ENCODE data around the gene C10orf67.
"Not testable (repeated sequence)": the region's sequence is repeated elsewhere in the genome, so short reads cannot be mapped to it uniquely, and the experiment has no call there.

C10orf67 gene

GRCh38 chr10:23263441-23264164, 81.0 kb downstream of the C10orf67 start:
- Histone ChIP-seq H3K27me3 (ENCODE audit: insufficient read depth, low read length) (no peaks in the 10 kb centered on the region), H3K4me3 (ENCODE audit: low read length) (no peak overlapping the region), H3K4me1 (ENCODE audit: insufficient read depth, low read length) (no peaks in the 10 kb centered on the region), H2AFZ (ENCODE audit: low read depth, low read length) (no peak overlapping the region), H3K9me3 (ENCODE audit: low read length) (no peaks in the 10 kb centered on the region), H3K36me3 (ENCODE audit: insufficient read depth, low read length) (no peaks in the 10 kb centered on the region)

GRCh38 chr10:23262928-23263327, 81.7 kb downstream of the C10orf67 start:
- H3K9me3 ChIP-seq (ENCODE audit: low read length): no peaks in the 10 kb centered on the region
- H2AFZ ChIP-seq (ENCODE audit: low read depth, low read length): no peak overlapping the region
- H3K27me3 ChIP-seq (ENCODE audit: insufficient read depth, low read length): no peaks in the 10 kb centered on the region
- H3K36me3 ChIP-seq (ENCODE audit: insufficient read depth, low read length): no peaks in the 10 kb centered on the region
- no peak overlapping the region for H3K4me3 ChIP-seq (ENCODE audit: low read length)
- no peaks in the 10 kb centered on the region for H3K4me1 ChIP-seq (ENCODE audit: insufficient read depth, low read length)

- no peak overlapping the region for H3K4me3 ChIP-seq (ENCODE audit: low read length)
- no peaks in the 10 kb centered on the region for H3K9me3 ChIP-seq (ENCODE audit: low read length)
- H3K4me1 ChIP-seq (ENCODE audit: insufficient read depth, low read length): no peaks in the 10 kb centered on the region
- no peak overlapping the region for H2AFZ ChIP-seq (ENCODE audit: low read depth, low read length)
- H3K36me3 ChIP-seq (ENCODE audit: insufficient read depth, low read length): no peaks in the 10 kb centered on the region
- peaks cover 6% of the 10 kb centered on the region for H3K27me3 ChIP-seq (ENCODE audit: insufficient read depth, low read length)
Measured at GRCh38 chr10:23258516-23258915, 86.1 kb downstream of the C10orf67 start.

GRCh38 chr10:23253780-23254179, 90.8 kb downstream of the C10orf67 start:
- Histone ChIP-seq H2AFZ (ENCODE audit: low read depth, low read length) (no peak overlapping the region), H3K36me3 (ENCODE audit: insufficient read depth, low read length) (no peaks in the 10 kb centered on the region), H3K4me3 (ENCODE audit: low read length) (no peak overlapping the region), H3K9me3 (ENCODE audit: low read length) (no peaks in the 10 kb centered on the region), H3K27me3 (ENCODE audit: insufficient read depth, low read length) (peaks cover 6% of the 10 kb centered on the region), H3K4me1 (ENCODE audit: insufficient read depth, low read length) (no peaks in the 10 kb centered on the region)

- not testable (repeated sequence) for H3K27me3 ChIP-seq (ENCODE audit: insufficient read depth, low read length); H2AFZ ChIP-seq (ENCODE audit: low read depth, low read length); H3K36me3 ChIP-seq (ENCODE audit: insufficient read depth, low read length); H3K4me1 ChIP-seq (ENCODE audit: insufficient read depth, low read length); H3K9me3 ChIP-seq (ENCODE audit: low read length); H3K4me3 ChIP-seq (ENCODE audit: low read length)
Measured at GRCh38 chr10:23252859-23253258, 91.7 kb downstream of the C10orf67 start.

GRCh38 chr10:23241779-23242178, 102.8 kb downstream of the C10orf67 start:
- not testable (repeated sequence) for H3K9me3 ChIP-seq (ENCODE audit: low read length); H3K4me1 ChIP-seq (ENCODE audit: insufficient read depth, low read length); H2AFZ ChIP-seq (ENCODE audit: low read depth, low read length); H3K36me3 ChIP-seq (ENCODE audit: insufficient read depth, low read length); H3K27me3 ChIP-seq (ENCODE audit: insufficient read depth, low read length); H3K4me3 ChIP-seq (ENCODE audit: low read length)

- no peaks in the 10 kb centered on the region for H3K4me1 ChIP-seq (ENCODE audit: insufficient read depth, low read length)
- H3K9me3 ChIP-seq (ENCODE audit: low read length): no peaks in the 10 kb centered on the region
- no peaks in the 10 kb centered on the region for H3K36me3 ChIP-seq (ENCODE audit: insufficient read depth, low read length)
- peaks cover 3% of the 10 kb centered on the region for H3K27me3 ChIP-seq (ENCODE audit: insufficient read depth, low read length)
- H2AFZ ChIP-seq (ENCODE audit: low read depth, low read length): no peak overlapping the region
- no peak overlapping the region for H3K4me3 ChIP-seq (ENCODE audit: low read length)
Measured at GRCh38 chr10:23238015-23238414, 106.6 kb downstream of the C10orf67 start.

- Histone ChIP-seq H3K9me3 (ENCODE audit: low read length) (no peaks in the 10 kb centered on the region), H2AFZ (ENCODE audit: low read depth, low read length) (no peak overlapping the region), H3K4me1 (ENCODE audit: insufficient read depth, low read length) (no peaks in the 10 kb centered on the region), H3K4me3 (ENCODE audit: low read length) (no peak overlapping the region), H3K27me3 (ENCODE audit: insufficient read depth, low read length) (no peaks in the 10 kb centered on the region), H3K36me3 (ENCODE audit: insufficient read depth, low read length) (no peaks in the 10 kb centered on the region)
Measured at GRCh38 chr10:23230582-23230981, 114.0 kb downstream of the C10orf67 start.

- Histone ChIP-seq H3K9me3 (ENCODE audit: low read length) (no peaks in the 10 kb centered on the region), H3K27me3 (ENCODE audit: insufficient read depth, low read length) (peaks cover 20% of the 10 kb centered on the region), H3K36me3 (ENCODE audit: insufficient read depth, low read length) (no peaks in the 10 kb centered on the region), H3K4me1 (ENCODE audit: insufficient read depth, low read length) (no peaks in the 10 kb centered on the region), H3K4me3 (ENCODE audit: low read length) (no peak overlapping the region), H2AFZ (ENCODE audit: low read depth, low read length) (no peak overlapping the region)
Measured at GRCh38 chr10:23217471-23217870, 127.1 kb downstream of the C10orf67 start.

- no peak overlapping the region for H2AFZ ChIP-seq (ENCODE audit: low read depth, low read length)
- H3K27me3 ChIP-seq (ENCODE audit: insufficient read depth, low read length): peaks cover 43% of the 10 kb centered on the region
- H3K36me3 ChIP-seq (ENCODE audit: insufficient read depth, low read length): no peaks in the 10 kb centered on the region
- H3K4me1 ChIP-seq (ENCODE audit: insufficient read depth, low read length): peaks cover 28% of the 10 kb centered on the region
- H3K4me3 ChIP-seq (ENCODE audit: low read length): no peak overlapping the region
- no peaks in the 10 kb centered on the region for H3K9me3 ChIP-seq (ENCODE audit: low read length)
Measured at GRCh38 chr10:23205972-23206642, 138.5 kb downstream of the C10orf67 start.

- Histone ChIP-seq H3K4me3 (ENCODE audit: low read length) (no peak overlapping the region), H3K27me3 (ENCODE audit: insufficient read depth, low read length) (peaks cover 57% of the 10 kb centered on the region), H2AFZ (ENCODE audit: low read depth, low read length) (no peak overlapping the region), H3K36me3 (ENCODE audit: insufficient read depth, low read length) (no peaks in the 10 kb centered on the region), H3K9me3 (ENCODE audit: low read length) (no peaks in the 10 kb centered on the region), H3K4me1 (ENCODE audit: insufficient read depth, low read length) (peaks cover 28% of the 10 kb centered on the region)
Measured at GRCh38 chr10:23204773-23205172, 139.8 kb downstream of the C10orf67 start.

- Histone ChIP-seq H3K36me3 (ENCODE audit: insufficient read depth, low read length) (no peaks in the 10 kb centered on the region), H3K9me3 (ENCODE audit: low read length) (no peaks in the 10 kb centered on the region)
Measured at GRCh38 chr10:23203369-23204325, 140.9 kb downstream of the C10orf67 start.

GRCh38 chr10:23202779-23203178, 141.8 kb downstream of the C10orf67 start:
- Histone ChIP-seq H3K4me1 (ENCODE audit: insufficient read depth, low read length) (peaks cover 25% of the 10 kb centered on the region), H3K27me3 (ENCODE audit: insufficient read depth, low read length) (peaks cover 70% of the 10 kb centered on the region), H3K4me3 (ENCODE audit: low read length) (no peak overlapping the region), H2AFZ (ENCODE audit: low read depth, low read length) (no peak overlapping the region), H3K36me3 (ENCODE audit: insufficient read depth, low read length) (no peaks in the 10 kb centered on the region), H3K9me3 (ENCODE audit: low read length) (no peaks in the 10 kb centered on the region)

More at GRCh38 chr10:23203369-23204325, 140.9 kb downstream of the C10orf67 start:
- H2AFZ ChIP-seq (ENCODE audit: low read depth, low read length): no peak overlapping the region
- H3K4me3 ChIP-seq (ENCODE audit: low read length): no peak overlapping the region
- H3K27me3 ChIP-seq (ENCODE audit: insufficient read depth, low read length): peaks cover 64% of the 10 kb centered on the region
- H3K4me1 ChIP-seq (ENCODE audit: insufficient read depth, low read length): peaks cover 28% of the 10 kb centered on the region

All from neuron (in vitro differentiated cells).